GM21367 (cell line): ENCODE results near the gene GNA15.

ENCODE experiments used
- ATAC-seq: cut with Tn5 transposase; IDR thresholded peaks from one replicate; pipeline ENCODE4 v1.9.1; 2021; ENCODE audit not compliant: unreplicated experiment

Gene GNA15

DNA sequence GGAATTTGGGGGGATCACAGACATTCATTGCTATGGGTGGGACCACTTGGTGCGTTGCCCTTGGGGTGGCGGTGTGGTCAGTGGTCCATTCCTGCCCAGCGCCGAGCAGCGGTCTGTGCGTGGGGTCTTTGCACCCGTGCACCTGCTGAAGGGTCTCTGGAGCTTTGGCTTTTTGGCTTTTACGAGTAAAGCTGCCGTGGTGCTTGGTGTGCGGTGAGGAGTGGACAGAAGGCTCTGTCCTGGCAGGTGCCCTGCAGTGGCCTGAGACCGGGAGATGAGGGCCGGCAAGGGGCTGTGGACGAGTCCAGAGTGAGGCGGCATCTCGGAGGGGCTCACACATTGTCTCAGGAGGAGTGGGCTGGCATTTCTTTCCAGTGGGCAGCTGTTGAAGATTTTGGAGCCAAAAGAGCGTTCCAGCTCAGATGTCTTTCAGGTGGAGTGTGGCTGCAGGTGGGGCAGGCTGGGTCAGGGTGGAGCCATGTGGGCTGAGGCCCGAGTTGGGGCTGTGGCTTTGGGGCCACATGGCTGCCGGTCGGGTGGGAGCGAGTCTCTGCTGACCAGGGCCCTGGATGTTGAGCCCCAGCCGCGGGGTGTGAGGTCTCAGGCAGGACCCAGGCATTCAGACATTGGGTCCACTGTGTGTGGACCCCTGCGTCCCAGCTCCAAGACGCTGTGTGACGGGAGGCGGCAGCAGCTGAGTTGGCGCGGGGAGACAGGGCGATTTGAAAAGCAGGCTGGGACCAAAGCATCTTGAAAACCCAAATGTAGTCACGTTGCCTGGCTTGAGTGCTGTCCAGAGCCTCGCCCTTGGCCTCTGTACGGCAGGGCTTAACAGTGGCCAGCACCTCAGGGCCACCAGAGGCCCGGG, 30.0 kb upstream of the GNA15 start:
- ATAC-seq = no peak

DNA sequence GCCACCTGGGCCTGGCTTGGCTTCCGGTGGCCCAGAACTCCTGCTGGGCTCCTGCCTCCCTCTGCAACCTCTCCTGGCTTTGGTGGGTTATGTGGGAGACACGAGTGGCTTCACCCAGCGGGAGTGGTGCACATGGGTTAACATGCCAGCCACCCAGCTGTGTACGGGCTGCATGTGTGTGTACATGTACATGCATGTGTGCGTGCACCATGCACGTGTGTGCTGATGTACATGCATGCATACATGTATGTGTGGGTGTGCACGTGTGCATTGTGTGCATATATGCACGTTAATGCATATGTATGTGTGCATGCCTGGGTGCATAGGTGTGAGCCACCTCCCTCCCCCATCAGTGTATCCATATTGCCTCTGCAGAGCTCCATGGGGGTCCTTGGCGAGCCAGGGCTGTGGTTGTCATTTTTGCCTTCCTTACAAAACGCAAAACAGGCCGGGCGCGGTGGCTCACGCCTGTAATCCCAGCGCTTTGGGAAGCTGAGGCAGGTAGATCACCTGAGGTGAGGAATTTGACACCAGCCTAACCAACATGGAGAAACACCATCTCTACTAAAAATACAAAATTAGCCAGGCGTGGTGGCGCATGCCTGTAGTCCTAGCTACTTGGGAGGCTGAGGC, 29.2 kb upstream of the GNA15 start:
- ATAC-seq = no peak

DNA sequence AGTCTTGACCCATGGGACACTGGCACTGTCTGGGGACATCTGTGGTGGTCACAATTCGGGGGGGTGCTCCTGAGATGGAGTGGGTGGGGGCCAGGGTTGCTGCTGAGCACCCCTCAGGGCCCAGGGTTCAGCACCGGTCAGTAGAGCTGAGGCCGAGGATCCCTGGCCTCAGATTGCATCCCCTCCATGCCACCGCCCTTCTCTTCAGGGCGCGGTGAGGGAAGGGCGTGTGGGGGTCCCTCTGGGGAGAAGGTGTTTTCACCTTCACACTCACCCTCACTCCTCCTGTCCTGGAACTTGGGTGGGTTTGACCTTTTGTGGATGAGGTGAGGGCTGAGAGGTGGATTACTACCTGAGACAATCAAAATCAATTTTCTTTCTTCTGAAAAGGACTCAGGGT, 28.2 kb upstream of the GNA15 start:
- ATAC-seq = no peak

DNA sequence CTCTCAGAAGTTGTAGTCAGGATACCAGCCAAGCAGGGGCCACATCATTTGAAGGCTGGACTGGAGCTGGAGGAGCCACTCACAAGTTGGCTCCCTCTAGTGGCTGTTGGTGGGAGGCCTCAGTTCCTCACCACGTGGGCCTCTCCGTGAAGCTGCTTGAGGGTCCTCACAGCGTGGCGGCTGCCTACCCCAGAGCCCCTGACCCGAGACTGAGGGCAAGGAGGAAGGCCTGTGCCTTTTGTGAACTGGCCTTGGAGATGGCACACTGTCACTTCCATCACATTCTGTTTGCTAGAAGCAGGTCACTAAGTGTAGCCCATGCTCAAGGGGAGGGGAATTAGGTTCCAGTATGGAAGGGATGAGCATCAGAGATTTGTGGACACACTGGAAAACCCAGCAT, 27.1 kb upstream of the GNA15 start:
- no peak for ATAC-seq

DNA sequence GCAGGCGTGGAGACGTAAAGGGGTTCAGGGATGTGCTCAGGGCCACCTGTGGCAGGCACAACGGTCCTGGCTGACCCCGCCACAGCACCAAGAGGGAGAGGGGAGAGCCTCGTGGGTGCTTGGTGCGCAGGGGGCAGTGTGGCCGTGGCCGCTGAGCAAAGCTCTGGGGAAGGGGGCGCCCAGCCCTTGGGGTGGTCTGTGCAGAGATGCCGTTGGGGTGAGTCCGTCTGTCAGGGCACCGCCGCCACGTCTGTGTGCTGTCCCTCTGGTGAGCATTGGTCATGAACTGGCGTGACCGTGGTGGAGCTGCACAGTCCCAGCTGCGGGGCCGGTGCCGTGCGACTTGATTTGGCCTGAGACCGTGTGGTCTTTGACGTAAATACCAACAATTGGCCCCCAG, 26.3 kb upstream of the GNA15 start:
- ATAC-seq = no peak

GRCh38 chr19:3110126-3110825, 25.6 kb upstream of the GNA15 start:
- ATAC-seq = no peak

GRCh38 chr19:3111586-3112247, 24.1 kb upstream of the GNA15 start:
- no peak for ATAC-seq

- ATAC-seq = no peak
Measured at GRCh38 chr19:3112375-3113099, 23.3 kb upstream of the GNA15 start.

GRCh38 chr19:3113100-3114017, 22.5 kb upstream of the GNA15 start:
- no peak for ATAC-seq

- no peak for ATAC-seq
Measured at GRCh38 chr19:3114018-3114726, 21.7 kb upstream of the GNA15 start.

DNA sequence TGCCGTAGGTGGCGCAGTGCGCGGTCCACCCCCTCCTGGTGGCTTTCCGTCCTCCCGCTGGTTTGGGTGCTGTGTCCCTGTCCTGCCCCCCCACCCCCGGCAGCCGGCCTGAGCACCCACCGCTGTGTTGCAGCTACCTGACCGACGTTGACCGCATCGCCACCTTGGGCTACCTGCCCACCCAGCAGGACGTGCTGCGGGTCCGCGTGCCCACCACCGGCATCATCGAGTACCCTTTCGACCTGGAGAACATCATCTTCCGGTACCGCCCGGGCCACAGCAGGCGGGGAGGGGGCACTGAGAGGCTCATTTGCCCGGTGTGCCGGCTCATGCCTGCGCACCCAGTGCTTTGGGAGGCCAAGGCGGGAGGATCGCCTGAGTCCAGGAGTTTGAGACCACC, 21.0 kb upstream of the GNA15 start:
- ATAC-seq = no peak

DNA sequence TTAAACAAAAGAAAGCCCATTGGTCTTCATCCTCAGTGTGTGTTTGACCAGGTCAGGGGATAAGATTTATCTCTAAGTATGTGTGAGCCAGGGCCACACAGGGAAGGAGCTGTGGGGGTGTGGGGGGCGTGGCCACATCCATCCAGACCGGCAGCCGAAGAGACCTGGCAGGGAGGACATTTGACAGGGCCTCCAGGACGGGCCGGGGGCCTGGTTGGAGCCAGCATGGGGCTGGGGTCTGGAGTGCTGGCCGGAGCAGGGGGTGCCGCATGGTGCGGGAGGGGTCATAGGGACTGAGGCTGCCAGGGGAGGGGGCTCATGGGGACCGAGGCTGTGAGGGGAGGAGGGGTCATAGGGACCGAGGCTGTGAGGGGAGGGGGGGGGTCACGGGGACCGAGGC, 20.4 kb upstream of the GNA15 start:
- no peak for ATAC-seq

DNA sequence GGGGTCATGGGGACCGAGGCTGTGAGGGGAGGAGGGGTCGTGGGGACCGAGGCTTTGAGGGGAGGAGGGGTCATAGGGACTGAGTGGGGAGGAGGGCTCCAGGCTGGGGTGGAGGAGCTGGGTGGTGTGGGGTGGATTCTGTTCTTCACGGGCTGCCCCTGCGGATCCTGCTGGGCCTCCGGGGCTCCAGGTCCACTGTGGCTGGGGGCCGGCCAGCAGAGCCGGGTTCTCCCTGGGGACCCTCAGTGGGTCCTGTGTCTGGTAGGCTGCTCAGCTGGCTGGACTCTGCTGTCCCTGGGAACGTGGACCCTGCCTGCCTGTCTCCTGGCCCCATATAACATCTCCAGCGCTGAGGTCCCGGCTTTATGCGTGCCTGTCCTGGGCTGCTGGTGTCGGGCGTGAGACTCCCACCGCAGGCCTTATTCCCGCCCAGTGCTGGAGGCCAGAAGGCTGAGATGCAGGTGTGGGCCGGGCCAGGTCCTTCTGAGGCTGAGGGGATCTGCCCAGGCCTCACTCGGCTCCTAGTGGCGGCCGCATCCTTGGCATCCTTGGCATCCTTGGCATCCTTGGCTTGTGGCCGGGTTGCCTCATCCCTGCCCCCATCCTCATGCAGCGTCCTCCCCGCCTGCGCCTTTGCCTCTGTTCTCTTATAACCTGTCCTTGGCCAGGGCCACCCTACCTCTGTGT, 19.8 kb upstream of the GNA15 start:
- ATAC-seq = no peak

DNA sequence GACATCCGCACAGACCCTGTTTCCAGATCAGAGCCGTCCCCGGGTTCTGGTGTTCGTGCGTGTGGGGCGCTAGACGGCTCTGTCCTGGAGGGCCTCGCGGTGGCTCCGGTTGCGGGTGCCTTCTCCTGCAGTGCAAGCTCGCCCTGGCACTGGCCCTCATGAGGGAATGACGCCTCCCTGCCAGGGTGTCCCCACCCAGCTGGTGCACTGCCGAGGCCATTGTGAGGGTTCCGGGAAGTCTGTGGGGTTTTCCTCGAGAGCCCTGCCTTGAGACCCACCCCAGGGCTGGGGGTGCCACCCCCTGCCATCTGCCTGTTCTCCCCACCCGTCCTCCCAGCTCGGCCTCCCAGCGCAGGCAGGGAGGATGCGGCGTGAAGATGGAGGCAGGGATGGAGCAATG, 19.2 kb upstream of the GNA15 start:
- ATAC-seq = no peak

GRCh38 chr19:3117716-3118115, 18.1 kb upstream of the GNA15 start:
- ATAC-seq = no peak

DNA sequence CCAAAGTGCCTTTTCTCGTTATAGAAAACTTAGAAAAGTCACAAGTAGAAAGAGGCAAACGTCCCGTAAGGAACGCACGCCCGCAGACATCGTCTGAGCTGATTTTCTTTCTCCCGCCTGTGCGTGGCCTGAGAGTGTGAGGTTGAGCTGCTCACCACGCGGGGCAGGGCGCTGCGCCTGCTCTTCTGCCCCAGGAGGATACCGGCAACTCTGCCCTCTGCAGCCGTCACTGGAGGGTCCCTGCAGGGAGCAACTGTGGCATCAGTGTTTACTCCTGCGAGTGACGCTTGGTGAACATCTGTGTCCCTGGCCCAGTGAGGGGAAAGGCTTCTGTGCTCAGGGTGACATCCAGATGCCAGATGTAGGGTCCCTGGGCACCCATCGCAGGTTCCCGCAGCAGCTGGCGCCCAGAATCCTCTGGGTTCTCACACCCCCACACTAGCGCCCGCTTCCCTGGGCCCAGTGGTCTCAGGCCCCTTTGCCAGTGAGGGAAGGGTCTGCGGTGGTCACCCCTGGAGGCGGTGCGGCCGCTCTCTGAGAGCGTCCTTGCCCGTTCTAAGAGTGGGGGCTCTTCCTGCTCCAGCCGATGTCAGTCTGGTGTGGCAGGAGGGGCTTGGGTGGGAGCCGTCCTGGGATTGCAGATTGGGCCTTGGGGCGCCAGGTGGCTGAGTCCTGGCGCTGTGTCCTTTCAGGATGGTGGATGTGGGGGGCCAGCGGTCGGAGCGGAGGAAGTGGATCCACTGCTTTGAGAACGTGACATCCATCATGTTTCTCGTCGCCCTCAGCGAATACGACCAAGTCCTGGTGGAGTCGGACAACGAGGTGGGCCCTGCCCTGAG, 17.4 kb upstream of the GNA15 start:
- no peak for ATAC-seq

- no peak for ATAC-seq
Measured at GRCh38 chr19:3119071-3119595, 16.7 kb upstream of the GNA15 start.
